HCT116 (cell line): ENCODE data around the gene SUCLG1. TPM values are rescaled to one million over a fixed set of nuclear protein-coding genes. Genes with fewer than 3 reads are reported as not detected.

Experiments used
- ATAC-seq: fragments of 200-7000 bp; cut with Tn5 transposase; 2 replicates; pipeline ENCODE4 v1.9.1; 2020; ENCODE audit warnings: mild to moderate bottlenecking, moderate library complexity
- BruUV-seq: library from RNA; stranded (reverse); fragments of 400-500 nt; replicated peaks from 2 replicates; lab custom pipeline; 2021; lab: Mats Ljungman, UMichigan
- CTCF ChIA-PET: fragments of 300-600 bp; sonication (Branson Sonifier 250); formaldehyde crosslinking; loops from one replicate; lab custom pipeline; 2021; ENCODE audit warnings: antibody characterized with exemption; lab: Charles Lee
- POLR2A ChIA-PET: fragments of 300-600, 350-600 bp; sonication (Branson Sonifier 250); formaldehyde crosslinking; loops from one replicate; lab custom pipeline; 2021; ENCODE audit warnings: antibody characterized with exemption; lab: Charles Lee
- RAD21 ChIA-PET, 2 experiments: fragments of 300-600 bp; sonication (Branson Sonifier 250); formaldehyde crosslinking; loops; one replicate each; lab custom pipeline; 2023; ENCODE audit warnings: low total read pairs in 2 of 2; ENCODE audit not compliant: uncharacterized antibody in 2 of 2, unreplicated experiment in 2 of 2, low non-redundant PET in 1 of 2; lab: Charles Lee
- DNase-seq: peaks from one replicate; pipeline ENCODE4 v3.0.0-alpha.2; 2010; ENCODE audit warnings: low read depth, low spot score
- H2AFZ ChIP-seq: fragments of 200-600 bp; shearing (Covaris generic), sonication (generic); 2 replicates; pipeline ENCODE4 v1.6.1; 2017; ENCODE audit warnings: low read depth, mixed run types, mixed read lengths, antibody characterized with exemption, low read length; ENCODE audit not compliant: poor library complexity, severe bottlenecking
- H3K27ac ChIP-seq: 2 replicates; pipeline ENCODE4 v1.5.1; 2012; ENCODE audit warnings: low read depth, low read length
- H3K27me3 ChIP-seq: fragments of 200-600 bp; sonication (generic); 2 replicates; pipeline ENCODE4 v1.6.1; 2016; ENCODE audit warnings: mixed run types, low read length, mixed read lengths; ENCODE audit not compliant: insufficient read depth
- H3K36me3 ChIP-seq, 2 experiments: fragments of 200-500 bp in 1 of 2; fragments of 200-600 bp in 1 of 2; sonication (Bioruptor generic) in 1 of 2; sonication (generic) in 1 of 2; 2 replicates each; pipeline versions ENCODE4 v1.5.1 to v1.6.1; 2014 to 2016; ENCODE audit warnings: low read length in 2 of 2, inconsistent platforms in 1 of 2, mixed read lengths in 1 of 2, mixed run types in 1 of 2; ENCODE audit not compliant: insufficient read depth in 2 of 2, control insufficient read depth in 1 of 2
- H3K4me1 ChIP-seq, 2 experiments: fragments of 200-600 bp in 1 of 2; sonication (generic) in 1 of 2; 2 replicates each; pipeline versions ENCODE4 v1.5.1 to v1.6.1; 2012 to 2017; ENCODE audit warnings: low read length in 2 of 2, inconsistent platforms in 1 of 2, mild to moderate bottlenecking in 1 of 2, mixed read lengths in 1 of 2, mixed run types in 1 of 2, moderate library complexity in 1 of 2; ENCODE audit not compliant: insufficient read depth in 2 of 2, control insufficient read depth in 1 of 2
- H3K4me2 ChIP-seq: fragments of 200-600 bp; sonication (generic); 2 replicates; pipeline ENCODE4 v1.6.1; 2017; ENCODE audit warnings: mixed run types, low read length, mixed read lengths
- H3K4me3 ChIP-seq, 2 experiments: fragments of 200-600 bp in 1 of 2; sonication (generic) in 1 of 2; replicated peaks in 1 of 2; 2 replicates each; pipeline ENCODE4 v1.5.1; 2011 to 2016; ENCODE audit warnings: low read length in 2 of 2, control low read depth in 1 of 2, low read depth in 1 of 2, mild to moderate bottlenecking in 1 of 2, mixed read lengths in 1 of 2, mixed run types in 1 of 2
- H3K79me2 ChIP-seq: fragments of 200-600 bp; sonication (generic); 2 replicates; pipeline ENCODE4 v1.6.1; 2017; ENCODE audit warnings: mild to moderate bottlenecking, mixed run types, low read length, moderate library complexity, mixed read lengths; ENCODE audit not compliant: insufficient read depth
- H3K9ac ChIP-seq: fragments of 200-600 bp; sonication (generic); 2 replicates; pipeline ENCODE4 v1.6.1; 2016; ENCODE audit warnings: low read length, mixed read lengths
- H3K9me2 ChIP-seq: fragments of 200-600 bp; sonication (generic), shearing (Covaris generic); 2 replicates; pipeline ENCODE4 v1.6.1; 2017; ENCODE audit warnings: mixed run types, mild to moderate bottlenecking, moderate library complexity; ENCODE audit not compliant: insufficient read depth
- H3K9me3 ChIP-seq, 2 experiments: fragments of 200-500 bp in 1 of 2; fragments of 200-600 bp in 1 of 2; sonication (Bioruptor generic) in 1 of 2; sonication (generic) in 1 of 2; 2 replicates each; pipeline ENCODE4 v1.6.1; 2014 to 2017; ENCODE audit warnings: low read length in 2 of 2, mixed read lengths in 2 of 2, inconsistent platforms in 1 of 2, low read depth in 1 of 2, mild to moderate bottlenecking in 1 of 2, mixed run types in 1 of 2, moderate library complexity in 1 of 2; ENCODE audit not compliant: control insufficient read depth in 1 of 2, insufficient read depth in 1 of 2
- H4K20me1 ChIP-seq: fragments of 200-600 bp; sonication (generic), shearing (Covaris generic); 2 replicates; pipeline ENCODE4 v1.6.1; 2017; ENCODE audit warnings: mixed run types, mild to moderate bottlenecking, moderate library complexity; ENCODE audit not compliant: insufficient read depth
- CEBPB ChIP-seq: IDR thresholded peaks from 2 replicates; pipeline ENCODE4 v1.6.1; 2012; ENCODE audit warnings: low read depth
- EGR1 ChIP-seq: IDR thresholded peaks from 2 replicates; pipeline ENCODE4 v1.6.1; 2012; ENCODE audit warnings: low read depth
- EZH2 ChIP-seq: fragments of 200-600 bp; sonication (generic); IDR thresholded peaks from 2 replicates; pipeline ENCODE4 v1.6.1; 2017; ENCODE audit warnings: antibody characterized with exemption, mixed run types
- EZH2phosphoT487 ChIP-seq: fragments of 200-600 bp; IDR thresholded peaks from 2 replicates; pipeline ENCODE4 v1.6.1; 2018; ENCODE audit warnings: antibody characterized with exemption, borderline replicate concordance
- FOSL1 ChIP-seq: IDR thresholded peaks from 2 replicates; pipeline ENCODE4 v1.6.1; 2012; ENCODE audit warnings: low read depth
- RAD21 ChIP-seq: IDR thresholded peaks from 2 replicates; pipeline ENCODE4 v1.6.1; 2012; ENCODE audit warnings: low read depth, mild to moderate bottlenecking
- ZFX ChIP-seq: fragments of 450-650 bp; IDR thresholded peaks from 2 replicates; pipeline ENCODE4 v1.6.1; 2017
- ZNF274 ChIP-seq: fragments of 200-500 bp; sonication (Bioruptor generic); IDR thresholded peaks from 2 replicates; pipeline ENCODE4 v1.6.1; 2014; ENCODE audit warnings: mild to moderate bottlenecking, low read depth, low read length, inconsistent platforms
- intact Hi-C: fragments of 100-400 bp; cut with micrococcal nuclease; formaldehyde crosslinking; loops from 2 replicates; pipeline ENCODE4 v1.10.0; 2022
- total RNA-seq: library from RNA; stranded (reverse); gene quantifications from one replicate; pipeline ENCODE4 v1.2.1, GENCODE V29; 2021; ENCODE audit not compliant: unreplicated experiment
- TF ChIP-seq, protein P1 (sequence below): IDR thresholded peaks from 2 replicates; pipeline ENCODE4 v1.6.1; 2011; ENCODE audit warnings: mild to moderate bottlenecking, low read length, moderate library complexity; ENCODE audit not compliant: insufficient replicate concordance; ENCODE audit errors: extremely low read depth
- TF ChIP-seq, protein P2 (sequence below): IDR thresholded peaks from 2 replicates; pipeline ENCODE4 v1.6.1; 2012; ENCODE audit warnings: low read depth

Gene SUCLG1
- total RNA-seq, 1 experiment from 2014 or later = 56.3 TPM

GRCh38 chr2:84494070-84494469 is 35.0 kb upstream of the SUCLG1 start (continued):
- TF ChIP-seq, protein P1, sequence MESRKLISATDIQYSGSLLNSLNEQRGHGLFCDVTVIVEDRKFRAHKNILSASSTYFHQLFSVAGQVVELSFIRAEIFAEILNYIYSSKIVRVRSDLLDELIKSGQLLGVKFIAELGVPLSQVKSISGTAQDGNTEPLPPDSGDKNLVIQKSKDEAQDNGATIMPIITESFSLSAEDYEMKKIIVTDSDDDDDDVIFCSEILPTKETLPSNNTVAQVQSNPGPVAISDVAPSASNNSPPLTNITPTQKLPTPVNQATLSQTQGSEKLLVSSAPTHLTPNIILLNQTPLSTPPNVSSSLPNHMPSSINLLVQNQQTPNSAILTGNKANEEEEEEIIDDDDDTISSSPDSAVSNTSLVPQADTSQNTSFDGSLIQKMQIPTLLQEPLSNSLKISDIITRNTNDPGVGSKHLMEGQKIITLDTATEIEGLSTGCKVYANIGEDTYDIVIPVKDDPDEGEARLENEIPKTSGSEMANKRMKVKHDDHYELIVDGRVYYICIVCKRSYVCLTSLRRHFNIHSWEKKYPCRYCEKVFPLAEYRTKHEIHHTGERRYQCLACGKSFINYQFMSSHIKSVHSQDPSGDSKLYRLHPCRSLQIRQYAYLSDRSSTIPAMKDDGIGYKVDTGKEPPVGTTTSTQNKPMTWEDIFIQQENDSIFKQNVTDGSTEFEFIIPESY = no peak
- TF ChIP-seq FOSL1 (no peak), RAD21 (no peak), ZFX (no peak), EGR1 (no peak)
- TF ChIP-seq, protein P2, sequence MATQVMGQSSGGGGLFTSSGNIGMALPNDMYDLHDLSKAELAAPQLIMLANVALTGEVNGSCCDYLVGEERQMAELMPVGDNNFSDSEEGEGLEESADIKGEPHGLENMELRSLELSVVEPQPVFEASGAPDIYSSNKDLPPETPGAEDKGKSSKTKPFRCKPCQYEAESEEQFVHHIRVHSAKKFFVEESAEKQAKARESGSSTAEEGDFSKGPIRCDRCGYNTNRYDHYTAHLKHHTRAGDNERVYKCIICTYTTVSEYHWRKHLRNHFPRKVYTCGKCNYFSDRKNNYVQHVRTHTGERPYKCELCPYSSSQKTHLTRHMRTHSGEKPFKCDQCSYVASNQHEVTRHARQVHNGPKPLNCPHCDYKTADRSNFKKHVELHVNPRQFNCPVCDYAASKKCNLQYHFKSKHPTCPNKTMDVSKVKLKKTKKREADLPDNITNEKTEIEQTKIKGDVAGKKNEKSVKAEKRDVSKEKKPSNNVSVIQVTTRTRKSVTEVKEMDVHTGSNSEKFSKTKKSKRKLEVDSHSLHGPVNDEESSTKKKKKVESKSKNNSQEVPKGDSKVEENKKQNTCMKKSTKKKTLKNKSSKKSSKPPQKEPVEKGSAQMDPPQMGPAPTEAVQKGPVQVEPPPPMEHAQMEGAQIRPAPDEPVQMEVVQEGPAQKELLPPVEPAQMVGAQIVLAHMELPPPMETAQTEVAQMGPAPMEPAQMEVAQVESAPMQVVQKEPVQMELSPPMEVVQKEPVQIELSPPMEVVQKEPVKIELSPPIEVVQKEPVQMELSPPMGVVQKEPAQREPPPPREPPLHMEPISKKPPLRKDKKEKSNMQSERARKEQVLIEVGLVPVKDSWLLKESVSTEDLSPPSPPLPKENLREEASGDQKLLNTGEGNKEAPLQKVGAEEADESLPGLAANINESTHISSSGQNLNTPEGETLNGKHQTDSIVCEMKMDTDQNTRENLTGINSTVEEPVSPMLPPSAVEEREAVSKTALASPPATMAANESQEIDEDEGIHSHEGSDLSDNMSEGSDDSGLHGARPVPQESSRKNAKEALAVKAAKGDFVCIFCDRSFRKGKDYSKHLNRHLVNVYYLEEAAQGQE = no peak
- TF ChIP-seq, all 23 proteins: peak for 0

DNA sequence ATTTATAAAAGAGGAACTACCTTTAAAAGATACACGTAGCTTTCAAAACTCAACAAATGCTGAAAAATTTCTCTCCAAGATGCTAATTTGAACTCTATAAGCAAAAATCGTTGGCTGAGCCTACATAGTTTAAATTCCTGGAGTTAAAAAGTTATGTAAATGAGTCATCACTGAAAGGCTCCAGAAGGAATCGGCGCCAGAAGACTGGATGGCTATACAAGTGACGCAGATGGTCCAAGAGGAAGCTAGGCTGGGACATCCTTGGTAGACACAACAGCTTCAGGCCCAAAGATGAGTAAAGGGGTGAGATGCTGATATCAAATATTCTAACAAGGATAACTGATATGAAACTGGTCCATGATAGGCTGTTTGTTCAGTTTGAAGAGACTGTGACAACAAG is 34.4 kb upstream of the SUCLG1 start:
- Histone ChIP-seq H3K9me3 (no peaks in the 10 kb centered on the region), H4K20me1 (no peaks in the 10 kb centered on the region), H3K27ac (no peak overlapping the region), H3K9me2 (no peaks in the 10 kb centered on the region), H3K27me3 (no peaks in the 10 kb centered on the region), H3K4me3 (no peak overlapping the region), H3K4me2 (no peak overlapping the region), H2AFZ (no peak overlapping the region), H3K79me2 (no peaks in the 10 kb centered on the region), H3K4me1 (no peaks in the 10 kb centered on the region; a peak in 1 of 4 replicates), H3K36me3 (no peaks in the 10 kb centered on the region), H3K9ac (no peak overlapping the region)
- TF ChIP-seq ZNF274 (no peak), EZH2phosphoT487 (no peak), RAD21 (no peak), EGR1 (no peak), CEBPB (no peak), EZH2 (no peak)
- TF ChIP-seq, protein P1 = no peak
- POLR2A ChIA-PET = no interaction called here
- intact Hi-C loops = no loop called here
- DNase-seq (no peak), ATAC-seq (no peak)
- no TSS peak for BruUV-seq
- CTCF ChIA-PET = interaction anchor here (2.0 kb wide), 3 partner anchors 137 to 432 kb away, joined by 6 to 8 read pairs (median 7); no protein-coding TSS in a partner anchor
- RAD21 ChIA-PET = interaction anchor here in 1 of 2 experiments (0.7 kb wide), 1 partner anchor 142 kb away, joined by 3 read pairs; no protein-coding TSS in a partner anchor
